Upper lobe of right lung (tissue), 1 donor: ENCODE data around the gene SLC35E4. TPM values are rescaled to one million over a fixed set of nuclear protein-coding genes. Genes with fewer than 3 reads are reported as not detected.

Source experiments
- ATAC-seq: fragments of 200-7000 bp; cut with Tn5 transposase; one replicate; pipeline ENCODE4 v1.9.1; 2020; ENCODE audit warnings: mild to moderate bottlenecking, moderate library complexity
- DNase-seq: peaks from one replicate; pipeline ENCODE4 v3.0.0-alpha.2; 2020
- H3K27ac ChIP-seq: fragments of 200-600 bp; one replicate; pipeline ENCODE4 v1.8.0; 2022
- H3K27me3 ChIP-seq: fragments of 200-600 bp; one replicate; pipeline ENCODE4 v1.8.0; 2022; ENCODE audit warnings: mild to moderate bottlenecking
- H3K36me3 ChIP-seq: fragments of 200-600 bp; one replicate; pipeline ENCODE4 v1.8.0; 2022
- H3K4me1 ChIP-seq: fragments of 200-600 bp; one replicate; pipeline ENCODE4 v1.8.0; 2022
- H3K4me3 ChIP-seq: fragments of 200-600 bp; one replicate; pipeline ENCODE4 v1.8.0; 2022; ENCODE audit warnings: mild to moderate bottlenecking
- H3K9me3 ChIP-seq: fragments of 200-600 bp; one replicate; pipeline ENCODE4 v1.8.0; 2022
- intact Hi-C: fragments of 100-400 bp; cut with DNase I; formaldehyde crosslinking; loops from one replicate; pipeline ENCODE4 v1.11.0; 2022
- total RNA-seq: library from RNA; stranded (reverse); fragmentation: NEBNext Ultra II Directional; extraction: Animal tissue kit (Norgen Biotek cat#: 25700); gene quantifications from one replicate; pipeline ENCODE4 v1.2.1, GENCODE V29; 2021
- TF ChIP-seq, protein P1 (sequence below): fragments of 200-600 bp; IDR thresholded peaks from one replicate; pipeline ENCODE4 v1.8.0; 2022; ENCODE audit warnings: antibody characterized with exemption
- donor health status: DM: no; HTN: yes; CAD: no; lungs with severe emphysema.

SLC35E4 gene
- total RNA-seq, 1 donor from 2014 or later, result 2.9 TPM

DNA sequence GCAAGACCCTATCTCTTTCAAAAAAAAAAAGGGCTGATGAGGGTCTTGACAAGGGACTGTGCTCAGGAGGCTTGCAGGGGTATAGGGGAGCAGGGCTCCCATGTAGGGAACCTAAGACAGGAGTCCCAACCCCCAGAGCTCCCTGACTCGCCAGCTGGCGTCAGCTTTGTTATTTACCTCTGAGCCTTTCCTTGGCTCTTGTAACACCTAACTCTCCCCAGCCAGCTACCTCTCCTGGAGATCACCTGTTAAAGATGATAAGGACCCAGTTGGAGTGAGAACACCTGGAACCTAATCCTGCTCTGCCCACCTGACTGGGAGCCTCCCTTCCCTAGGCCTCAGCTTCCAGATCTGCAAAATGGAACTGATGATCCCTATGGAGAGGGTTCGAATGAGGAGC lies 13.2 kb downstream of the SLC35E4 start:
- Histone ChIP-seq H3K4me3 (no peak overlapping the region), H3K27me3 (no peaks in the 10 kb centered on the region), H3K4me1 (no peaks in the 10 kb centered on the region), H3K36me3 (no peaks in the 10 kb centered on the region), H3K9me3 (no peaks in the 10 kb centered on the region), H3K27ac (no peak overlapping the region)
- ATAC-seq, result no peak
- intact Hi-C loops, result no loop called here
- no peak for DNase-seq
- TF ChIP-seq, protein P1, sequence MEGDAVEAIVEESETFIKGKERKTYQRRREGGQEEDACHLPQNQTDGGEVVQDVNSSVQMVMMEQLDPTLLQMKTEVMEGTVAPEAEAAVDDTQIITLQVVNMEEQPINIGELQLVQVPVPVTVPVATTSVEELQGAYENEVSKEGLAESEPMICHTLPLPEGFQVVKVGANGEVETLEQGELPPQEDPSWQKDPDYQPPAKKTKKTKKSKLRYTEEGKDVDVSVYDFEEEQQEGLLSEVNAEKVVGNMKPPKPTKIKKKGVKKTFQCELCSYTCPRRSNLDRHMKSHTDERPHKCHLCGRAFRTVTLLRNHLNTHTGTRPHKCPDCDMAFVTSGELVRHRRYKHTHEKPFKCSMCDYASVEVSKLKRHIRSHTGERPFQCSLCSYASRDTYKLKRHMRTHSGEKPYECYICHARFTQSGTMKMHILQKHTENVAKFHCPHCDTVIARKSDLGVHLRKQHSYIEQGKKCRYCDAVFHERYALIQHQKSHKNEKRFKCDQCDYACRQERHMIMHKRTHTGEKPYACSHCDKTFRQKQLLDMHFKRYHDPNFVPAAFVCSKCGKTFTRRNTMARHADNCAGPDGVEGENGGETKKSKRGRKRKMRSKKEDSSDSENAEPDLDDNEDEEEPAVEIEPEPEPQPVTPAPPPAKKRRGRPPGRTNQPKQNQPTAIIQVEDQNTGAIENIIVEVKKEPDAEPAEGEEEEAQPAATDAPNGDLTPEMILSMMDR, result no peak

DNA sequence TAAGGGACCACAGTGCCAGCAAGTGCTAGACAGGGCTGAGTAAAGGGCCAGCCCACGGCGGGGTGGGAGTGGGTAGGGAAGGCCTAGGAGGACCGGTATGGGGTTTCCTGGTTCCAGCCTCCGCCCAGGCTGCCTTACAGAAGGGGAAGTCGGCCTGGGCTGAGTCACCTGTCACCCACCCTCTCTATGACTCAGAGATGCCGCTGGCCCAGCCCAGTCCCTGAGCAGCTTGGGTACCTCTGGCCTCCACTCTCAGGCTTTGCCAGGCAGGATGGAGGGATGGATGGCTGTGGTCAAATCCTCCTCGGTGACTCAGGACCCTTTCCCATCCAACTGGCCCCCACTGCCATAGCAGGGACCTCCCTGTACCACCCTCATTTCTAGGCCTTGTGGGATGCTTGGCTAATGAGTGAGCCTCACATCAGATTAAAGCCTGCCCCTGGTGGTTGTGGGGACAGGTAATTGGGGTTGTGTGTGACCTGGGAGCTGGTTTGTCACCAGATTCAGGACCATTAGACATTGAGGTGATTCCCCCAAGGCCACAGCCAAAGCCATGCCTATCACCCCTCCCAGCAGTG lies 13.9 kb downstream of the SLC35E4 start:
- no peaks in the 10 kb centered on the region for H3K4me1 ChIP-seq
- no peak overlapping the region for H3K4me3 ChIP-seq
- intact Hi-C loops, result no loop called here
- H3K27ac ChIP-seq, result no peak overlapping the region
- ATAC-seq (peak; percentile 79), DNase-seq (no peak)
- no peaks in the 10 kb centered on the region for H3K27me3 ChIP-seq
- no peaks in the 10 kb centered on the region for H3K36me3 ChIP-seq
- TF ChIP-seq, protein P1, result no peak
- H3K9me3 ChIP-seq, result no peaks in the 10 kb centered on the region

DNA sequence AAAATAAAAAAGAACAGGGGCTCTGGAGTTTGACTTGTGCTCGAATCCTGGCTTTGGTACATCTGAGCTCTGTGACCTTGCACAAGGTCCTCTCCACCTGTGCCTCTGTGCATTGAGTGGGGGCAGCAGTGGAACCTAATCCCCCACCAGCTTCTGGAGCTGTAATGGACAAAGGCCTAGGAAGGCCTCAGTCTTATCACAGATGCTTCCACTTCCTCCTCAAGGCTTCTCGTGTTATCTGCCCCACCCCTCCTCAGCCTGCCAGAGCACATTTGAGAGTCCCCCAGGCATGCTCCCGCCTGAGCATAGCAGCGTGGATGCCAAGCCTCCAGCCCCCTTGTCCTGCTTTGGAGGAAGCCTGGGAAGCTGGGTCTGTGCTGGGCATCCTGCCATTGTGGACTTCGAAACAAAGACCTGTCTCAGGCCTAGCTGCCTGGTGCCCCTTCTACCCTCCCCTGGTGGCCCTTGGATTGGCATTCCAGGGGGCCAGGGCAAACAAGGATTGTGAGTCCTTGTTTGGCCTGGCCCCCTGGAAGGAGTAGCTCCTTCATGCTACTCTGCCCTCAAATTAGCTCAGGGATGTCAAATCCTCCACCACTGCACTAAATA lies 15.0 kb downstream of the SLC35E4 start:
- H3K4me1 ChIP-seq, result no peaks in the 10 kb centered on the region
- no peaks in the 10 kb centered on the region for H3K36me3 ChIP-seq
- no peaks in the 10 kb centered on the region for H3K27me3 ChIP-seq
- H3K4me3 ChIP-seq, result no peak overlapping the region
- intact Hi-C loops, result no loop called here
- H3K9me3 ChIP-seq, result no peaks in the 10 kb centered on the region
- H3K27ac ChIP-seq, result no peak overlapping the region
- TF ChIP-seq, protein P1, result no peak
- ATAC-seq (peak; percentile 29), DNase-seq (no peak)

DNA sequence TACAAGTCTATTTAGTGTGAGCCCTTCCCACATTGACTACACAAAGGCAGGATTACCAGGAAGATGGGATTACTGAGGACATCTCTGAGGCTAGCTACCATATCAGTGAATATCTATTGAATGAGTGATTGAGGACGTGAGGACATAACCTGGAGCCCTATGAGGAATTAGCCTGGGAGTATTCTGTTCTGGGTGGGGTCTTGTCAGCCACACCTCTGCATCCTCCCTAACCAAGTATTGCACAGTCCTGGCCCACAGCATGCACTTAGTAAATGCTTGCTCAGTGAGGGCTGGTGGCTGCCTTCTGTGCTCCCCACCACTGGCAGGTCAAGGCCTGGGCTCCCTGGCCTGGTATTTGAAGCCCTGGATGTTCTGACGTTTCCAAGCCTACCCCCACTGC lies 17.3 kb downstream of the SLC35E4 start:
- no peaks in the 10 kb centered on the region for H3K36me3 ChIP-seq
- H3K9me3 ChIP-seq, result no peaks in the 10 kb centered on the region
- no peak overlapping the region for H3K27ac ChIP-seq
- ATAC-seq (no peak), DNase-seq (no peak)
- H3K4me3 ChIP-seq, result no peak overlapping the region
- no peaks in the 10 kb centered on the region for H3K4me1 ChIP-seq
- intact Hi-C loops, result no loop called here
- TF ChIP-seq, protein P1, result no peak
- H3K27me3 ChIP-seq, result no peaks in the 10 kb centered on the region

- intact Hi-C loops, result no loop called here
- Histone ChIP-seq H3K4me1 (no peaks in the 10 kb centered on the region), H3K4me3 (no peak overlapping the region), H3K9me3 (no peaks in the 10 kb centered on the region), H3K27me3 (no peaks in the 10 kb centered on the region), H3K27ac (no peak overlapping the region), H3K36me3 (no peaks in the 10 kb centered on the region)
- ATAC-seq (no peak), DNase-seq (no peak)
- TF ChIP-seq, protein P1, result no peak
Measured at GRCh38 chr22:30654361-30654760, 18.8 kb downstream of the SLC35E4 start.
